HEK293 (cell line): ENCODE measurements around the gene MZB1.

ENCODE experiments used
- KLF8 ChIP-seq: fragments of 450-650 bp; formaldehyde crosslinking; IDR thresholded peaks from 2 replicates; pipeline ENCODE4 v1.5.1; 2016; ENCODE audit warnings: missing biosample characterization, missing genetic modification characterization
- ZNF155 ChIP-seq: fragments of 450-650 bp; formaldehyde crosslinking; IDR thresholded peaks from 2 replicates; pipeline ENCODE4 v1.5.1; 2016; ENCODE audit warnings: missing biosample characterization, missing genetic modification characterization

GRCh38 chr5:139382807-139383206 is 6.9 kb downstream of the MZB1 start:
- TF ChIP-seq ZNF155 (tag by site-specific recombination) = no peak
- no peak for TF ChIP-seq KLF8
